IMR-90 (cell line): ENCODE measurements around the gene PHF11. TPM values are rescaled to one million over a fixed set of nuclear protein-coding genes. Genes with fewer than 3 reads are reported as not detected.

Source experiments
- ATAC-seq: fragments of 200-7000 bp; cut with Tn5 transposase; 2 replicates; pipeline ENCODE4 v1.9.1; 2020; ENCODE audit warnings: low read depth, mild to moderate bottlenecking, moderate library complexity
- BruUV-seq: library from RNA; stranded (reverse); fragments of 400-500 nt; replicated peaks from 2 replicates; lab custom pipeline; 2021; lab: Mats Ljungman, UMichigan
- CTCF ChIA-PET: fragments of 300-600 bp; formaldehyde crosslinking; extraction: SDS; loops from one replicate; lab custom pipeline; 2021; ENCODE audit warnings: antibody characterized with exemption; lab: Yijun Ruan, JAX
- POLR2A ChIA-PET: fragments of 300-600 bp; sonication (Branson Sonifier 250); formaldehyde crosslinking; loops from one replicate; lab custom pipeline; 2022; ENCODE audit warnings: antibody characterized with exemption; ENCODE audit not compliant: unreplicated experiment; lab: Charles Lee
- DNase-seq: peaks from one replicate; pipeline ENCODE4 v3.0.0; 2013
- H2AFZ ChIP-seq: replicated peaks from 2 replicates; pipeline ENCODE3; 2013; ENCODE audit warnings: low read length, mild to moderate bottlenecking; ENCODE audit not compliant: poor library complexity
- H2AK5ac ChIP-seq: 2 replicates; pipeline ENCODE4 v1.6.1; 2013; ENCODE audit warnings: low read depth, low read length, inconsistent platforms
- H2AK9ac ChIP-seq: replicated peaks from 2 replicates; pipeline ENCODE3; 2013; ENCODE audit warnings: mild to moderate bottlenecking, low read depth, low read length, moderate library complexity; ENCODE audit not compliant: poor library complexity
- H2BK120ac ChIP-seq: 2 replicates; pipeline ENCODE4 v1.6.1; 2013; ENCODE audit warnings: low read depth, low read length, inconsistent platforms
- H2BK15ac ChIP-seq: 3 replicates; pipeline ENCODE4 v1.6.1; 2013; ENCODE audit warnings: low read depth, low read length, inconsistent platforms
- H2BK20ac ChIP-seq: 2 replicates; pipeline ENCODE4 v1.6.1; 2013; ENCODE audit warnings: low read depth, mild to moderate bottlenecking, inconsistent platforms, low read length, moderate library complexity
- H2BK5ac ChIP-seq: 2 replicates; pipeline ENCODE4 v1.6.1; 2013; ENCODE audit warnings: mild to moderate bottlenecking, low read depth, low read length, inconsistent platforms; ENCODE audit not compliant: poor library complexity, severe bottlenecking
- H3K14ac ChIP-seq: replicated peaks from 2 replicates; pipeline ENCODE4 v1.6.1; 2013; ENCODE audit warnings: low read depth, low read length, inconsistent platforms
- H3K18ac ChIP-seq: 2 replicates; pipeline ENCODE4 v1.6.1; 2013; ENCODE audit warnings: low read depth, low read length, control low read depth
- H3K23ac ChIP-seq: 2 replicates; pipeline ENCODE4 v1.6.1; 2013; ENCODE audit warnings: low read depth, low read length, inconsistent platforms
- H3K27ac ChIP-seq: 2 replicates; pipeline ENCODE4 v1.5.1; 2013; ENCODE audit warnings: mild to moderate bottlenecking, control low read depth, low read length; ENCODE audit not compliant: insufficient read depth
- H3K27me3 ChIP-seq: 2 replicates; pipeline ENCODE4 v1.6.1; 2013; ENCODE audit warnings: low read length; ENCODE audit not compliant: control insufficient read depth, insufficient read depth
- H3K36me3 ChIP-seq: 2 replicates; pipeline ENCODE4 v1.6.1; 2013; ENCODE audit warnings: low read length, mixed read lengths; ENCODE audit not compliant: control insufficient read depth, insufficient read depth
- H3K4ac ChIP-seq: 2 replicates; pipeline ENCODE4 v1.6.1; 2013; ENCODE audit warnings: low read depth, low read length, inconsistent platforms
- H3K4me1 ChIP-seq: 2 replicates; pipeline ENCODE4 v1.6.1; 2013; ENCODE audit warnings: low read length, mixed read lengths; ENCODE audit not compliant: control insufficient read depth, insufficient read depth
- H3K4me2 ChIP-seq: 2 replicates; pipeline ENCODE4 v1.6.1; 2013; ENCODE audit warnings: low read depth, mild to moderate bottlenecking, control low read depth, low read length, moderate library complexity
- H3K4me3 ChIP-seq: 2 replicates; pipeline ENCODE4 v1.5.1; 2013; ENCODE audit warnings: low read depth, mild to moderate bottlenecking, control low read depth, low read length, moderate library complexity; ENCODE audit not compliant: insufficient read depth
- H3K56ac ChIP-seq: 2 replicates; pipeline ENCODE4 v1.6.1; 2013; ENCODE audit warnings: low read length, inconsistent platforms; ENCODE audit not compliant: insufficient read depth; ENCODE audit errors: extremely low read depth
- H3K79me1 ChIP-seq, 2 experiments: 2 replicates each; pipeline ENCODE4 v1.6.1; 2013; ENCODE audit warnings: low read length in 2 of 2, inconsistent platforms in 1 of 2, low read depth in 1 of 2
- H3K9ac ChIP-seq: 2 replicates; pipeline ENCODE4 v1.6.1; 2013; ENCODE audit warnings: low read depth, low read length, control low read depth
- H3K9me1 ChIP-seq: 2 replicates; pipeline ENCODE4 v1.6.1; 2013; ENCODE audit warnings: low read length, inconsistent platforms; ENCODE audit not compliant: insufficient read depth
- H3K9me3 ChIP-seq: 2 replicates; pipeline ENCODE4 v1.6.1; 2013; ENCODE audit warnings: low read length; ENCODE audit not compliant: control insufficient read depth, insufficient read depth
- H4K20me1 ChIP-seq: 2 replicates; pipeline ENCODE4 v1.6.1; 2013; ENCODE audit warnings: low read length, inconsistent platforms; ENCODE audit not compliant: insufficient read depth
- H4K5ac ChIP-seq: 2 replicates; pipeline ENCODE4 v1.6.1; 2013; ENCODE audit warnings: mild to moderate bottlenecking, low read depth, low read length, control low read depth
- H4K8ac ChIP-seq, 2 experiments: 2 replicates each; pipeline ENCODE4 v1.6.1; 2013; ENCODE audit warnings: low read depth in 2 of 2, low read length in 2 of 2, control low read depth in 1 of 2, inconsistent platforms in 1 of 2
- H4K91ac ChIP-seq: 2 replicates; pipeline ENCODE4 v1.6.1; 2013; ENCODE audit warnings: low read depth, low read length, inconsistent platforms; ENCODE audit not compliant: insufficient read depth
- MAZ ChIP-seq: IDR thresholded peaks from 2 replicates; pipeline ENCODE4 v1.6.1; 2012; ENCODE audit warnings: low read depth, mild to moderate bottlenecking, low read length, improper control_type of control experiment, moderate library complexity, borderline replicate concordance
- MXI1 ChIP-seq: IDR thresholded peaks from 2 replicates; pipeline ENCODE4 v1.6.1; 2012; ENCODE audit warnings: low read depth, mild to moderate bottlenecking, low read length, moderate library complexity, borderline replicate concordance
- RFX5 ChIP-seq: IDR thresholded peaks from 2 replicates; pipeline ENCODE4 v1.8.0; 2012; ENCODE audit warnings: low read depth, mild to moderate bottlenecking, low read length, moderate library complexity
- SMC3 ChIP-seq: fragments of 150-350 bp; IDR thresholded peaks from 2 replicates; pipeline ENCODE4 v1.6.1; 2016; ENCODE audit warnings: low read depth, mild to moderate bottlenecking, antibody characterized with exemption, low read length, moderate library complexity
- WGBS, 2 experiments: methylation state at CpG; one replicate each; pipeline versions ENCODE4 v1.1.5 to v1.1.7; 2013; ENCODE audit warnings: missing lambda C conversion rate in 2 of 2; ENCODE audit not compliant: insufficient read length in 1 of 2; ENCODE audit errors: extremely low coverage in 2 of 2; 5-methylcytosine and 5-hydroxymethylcytosine counted together
- dilution Hi-C: fragments of 300-500 bp; cut with HindIII; formaldehyde crosslinking; loops from one replicate; pipeline ENCODE4 v1.14.3; 2018; ENCODE audit warnings: low sequenced_read_pairs; ENCODE audit not compliant: unreplicated experiment
- in situ Hi-C: fragments of 300-500 bp; cut with MboI; formaldehyde crosslinking; loops from 3 replicates; pipeline ENCODE4 v1.14.3; 2019; ENCODE audit warnings: low sequenced_read_pairs, inconsistent platforms, mixed read lengths
- intact Hi-C: fragments of 100-400 bp; cut with micrococcal nuclease; formaldehyde crosslinking; loops from 2 replicates; pipeline ENCODE4 v1.10.0; 2022
- polyA plus RNA-seq, 3 experiments: library from polyadenylated mRNA; depleted of rRNA; stranded (reverse); fragments of >200 nt; gene quantifications; 2 replicates each; pipeline ENCODE4 v1.2.3, GENCODE V29; 2012; ENCODE audit warnings: low replicate concordance in 1 of 3
- total RNA-seq: library from RNA; depleted of rRNA; stranded (reverse); fragments of >200 nt; gene quantifications from 2 replicates; pipeline ENCODE4 v1.2.3, GENCODE V29; 2012

The PHF11 gene
- total and polyA plus RNA-seq, 2 of the 4 experiments (the other 2 are of a cell fraction), result 3.9 to 15.4 TPM

DNA sequence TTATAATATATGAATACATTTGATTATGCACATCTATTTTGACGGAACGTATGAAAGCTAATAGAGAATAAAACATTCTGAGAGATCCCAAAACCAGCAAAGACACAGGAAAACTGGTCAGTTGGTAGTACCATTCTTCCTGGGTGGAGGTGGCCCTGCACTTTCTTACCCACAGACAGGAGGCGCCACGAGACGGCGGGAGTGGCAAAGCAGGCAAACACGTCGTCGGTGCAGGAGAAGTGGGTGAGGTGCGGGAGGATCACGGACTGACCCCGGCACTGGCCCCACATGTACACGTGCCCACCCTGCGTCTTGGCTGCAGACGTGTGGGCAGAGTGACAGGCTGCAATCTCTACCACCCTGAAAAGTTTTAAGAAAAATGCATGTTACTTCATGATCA lies 53.5 kb downstream of the PHF11 start:
- WGBS, 2 experiments, result 90% methylated on average over 10 of the region's 15 CpGs; no CpG with 5 or more reads in 1 of the 2 experiments
- ATAC-seq, result no peak
- Histone ChIP-seq H3K79me1 (peaks cover 0 to 4% of the 10 kb centered on the region in 2 experiments; a peak in 2 of 4 replicates), H3K36me3 (peaks cover 26% of the 10 kb centered on the region), H3K4me3 (no peak overlapping the region), H4K5ac (no peak overlapping the region), H2BK15ac (no peak overlapping the region), H3K4me2 (no peak overlapping the region), H2AK5ac (no peak overlapping the region), H2AK9ac (no peak overlapping the region), H3K18ac (no peak overlapping the region), H2BK5ac (no peak overlapping the region), H3K9me1 (no peaks in the 10 kb centered on the region; the same call in 1 of the 2 replicates), H3K9ac (no peak overlapping the region), H3K27me3 (no peaks in the 10 kb centered on the region), H3K9me3 (no peaks in the 10 kb centered on the region), H2BK120ac (no peak overlapping the region), H4K20me1 (no peaks in the 10 kb centered on the region), H2BK20ac (no peak overlapping the region), H2AFZ (no peak overlapping the region), H4K8ac (no peak overlapping the region), H3K27ac (no peak overlapping the region), H3K14ac (no peak overlapping the region), H3K23ac (no peak overlapping the region), H3K4me1 (no peaks in the 10 kb centered on the region), H3K4ac (no peak overlapping the region), H3K56ac (no peak overlapping the region), H4K91ac (no peak overlapping the region)
- in situ Hi-C loops (no loop called here), intact Hi-C loops (no loop called here), dilution Hi-C loops (no loop called here)
- TF ChIP-seq MXI1 (no peak), SMC3 (no peak), MAZ (no peak), RFX5 (no peak)
- DNase-seq, result no peak
- ChIA-PET POLR2A (no interaction called here), CTCF (no interaction called here)
- no TSS peak for BruUV-seq
